Measurements from ENCODE around the gene MBD3.

The MBD3 gene

DNA sequence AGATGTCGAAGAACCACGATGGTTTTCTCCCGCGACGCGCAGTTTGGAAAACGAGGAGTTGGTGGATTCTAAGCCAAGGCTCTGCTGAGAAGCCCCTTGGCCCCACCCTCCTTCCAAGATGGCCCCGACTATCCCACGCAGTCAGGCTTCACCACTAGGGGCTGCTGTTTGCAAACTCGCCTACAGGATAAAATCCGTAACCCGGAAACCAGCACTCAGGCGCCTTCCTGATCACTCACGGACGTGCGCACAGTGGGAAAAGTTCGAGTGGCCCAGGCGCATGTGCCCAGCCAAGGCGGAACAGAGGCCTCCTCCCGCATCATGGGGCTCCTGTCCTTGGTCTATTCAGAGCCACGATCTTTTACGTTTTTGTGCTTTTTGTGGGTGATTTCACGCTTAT lies 31.8 kb upstream of the MBD3 start:
- Mint-ChIP-seq H3K36me3 (peaks cover 4% of the 10 kb centered on the region), H3K4me1 (no peaks in the 10 kb centered on the region), H3K27ac (no peak overlapping the region), H3K9me3 (no peaks in the 10 kb centered on the region), H3K4me3 (no peak overlapping the region), H3K27me3 (no peaks in the 10 kb centered on the region)

GRCh38 chr19:1622541-1622940 lies 29.9 kb upstream of the MBD3 start:
- no peaks in the 10 kb centered on the region for H3K27me3 Mint-ChIP-seq
- peaks cover 8% of the 10 kb centered on the region for H3K4me1 Mint-ChIP-seq
- H3K9me3 Mint-ChIP-seq = no peaks in the 10 kb centered on the region
- H3K27ac Mint-ChIP-seq = peak overlapping the region; percentile 59
- H3K36me3 Mint-ChIP-seq = peaks cover 4% of the 10 kb centered on the region
- no peak overlapping the region for H3K4me3 Mint-ChIP-seq

GRCh38 chr19:1622007-1622406 lies 29.3 kb upstream of the MBD3 start:
- Mint-ChIP-seq H3K4me1 (peaks cover 13% of the 10 kb centered on the region), H3K27me3 (no peaks in the 10 kb centered on the region), H3K9me3 (no peaks in the 10 kb centered on the region), H3K4me3 (no peak overlapping the region), H3K27ac (no peak overlapping the region), H3K36me3 (peaks cover 4% of the 10 kb centered on the region)

DNA sequence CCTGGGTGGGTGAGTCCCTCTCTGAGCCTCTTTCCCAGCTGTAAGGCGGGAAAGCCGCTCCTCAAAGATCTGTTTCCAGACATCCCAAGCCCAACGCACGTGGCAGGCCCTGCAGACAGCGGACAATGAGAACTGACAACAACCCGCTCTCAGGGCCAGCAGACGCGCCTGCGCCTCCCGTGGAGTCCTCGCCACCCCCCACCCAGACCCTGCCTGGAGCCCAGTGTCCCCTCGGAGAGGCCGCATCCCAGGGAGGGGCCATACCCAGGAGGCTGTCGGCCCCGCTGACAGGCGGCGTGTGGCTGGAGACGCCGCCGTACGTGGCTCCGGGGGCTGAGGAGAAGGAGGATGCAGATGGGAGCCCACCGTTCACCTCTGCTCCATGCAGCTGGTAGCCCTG lies 28.9 kb upstream of the MBD3 start:
- Mint-ChIP-seq H3K27me3 (no peaks in the 10 kb centered on the region), H3K4me3 (no peak overlapping the region), H3K27ac (no peak overlapping the region), H3K4me1 (peaks cover 17% of the 10 kb centered on the region), H3K9me3 (no peaks in the 10 kb centered on the region), H3K36me3 (peaks cover 4% of the 10 kb centered on the region)

DNA sequence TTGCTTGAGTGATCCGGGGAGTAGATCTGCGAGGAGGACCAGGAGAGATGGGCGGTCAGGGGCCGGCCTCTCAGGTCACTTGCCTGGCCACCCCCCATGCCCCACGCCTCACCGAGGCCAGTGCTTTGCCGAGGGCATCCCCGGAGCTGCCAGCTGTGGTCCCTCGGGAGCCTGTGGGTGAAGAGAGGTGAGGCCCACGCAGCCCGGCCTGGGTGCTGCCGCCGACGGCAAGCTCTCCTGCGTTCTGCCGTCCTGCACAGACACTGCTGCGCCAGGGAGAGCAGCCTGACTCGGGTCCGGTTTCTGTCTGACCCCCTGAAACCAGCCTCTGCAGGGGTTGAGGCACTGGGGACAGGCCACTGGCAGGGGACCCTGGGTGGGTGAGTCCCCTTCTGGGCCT lies 28.4 kb upstream of the MBD3 start:
- H3K4me3 Mint-ChIP-seq = no peak overlapping the region
- H3K4me1 Mint-ChIP-seq = peaks cover 19% of the 10 kb centered on the region
- no peaks in the 10 kb centered on the region for H3K9me3 Mint-ChIP-seq
- H3K27ac Mint-ChIP-seq = no peak overlapping the region
- H3K36me3 Mint-ChIP-seq = peaks cover 4% of the 10 kb centered on the region
- H3K27me3 Mint-ChIP-seq = no peaks in the 10 kb centered on the region

DNA sequence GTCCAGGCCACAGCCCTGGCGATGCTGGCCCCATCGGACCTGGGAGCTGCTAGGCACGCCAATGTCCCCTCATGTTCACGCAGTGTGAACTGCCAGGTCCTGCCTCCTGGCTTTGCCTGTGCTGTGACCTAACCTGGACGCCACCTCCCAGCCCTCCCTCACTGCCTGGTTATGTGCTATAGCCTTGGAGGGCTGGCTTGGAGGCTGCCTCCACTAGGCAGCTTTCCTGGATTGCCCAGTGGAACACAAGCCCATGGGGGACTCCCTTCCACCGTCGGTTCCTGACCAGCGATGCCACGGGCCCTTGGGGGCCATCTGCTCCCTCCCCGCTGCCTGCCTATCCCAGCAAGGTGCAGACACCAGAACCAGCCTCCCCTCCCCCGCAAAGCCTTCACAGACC lies 27.8 kb upstream of the MBD3 start:
- H3K36me3 Mint-ChIP-seq = peaks cover 7% of the 10 kb centered on the region
- H3K4me1 Mint-ChIP-seq = peaks cover 19% of the 10 kb centered on the region
- no peaks in the 10 kb centered on the region for H3K27me3 Mint-ChIP-seq
- no peak overlapping the region for H3K27ac Mint-ChIP-seq
- H3K9me3 Mint-ChIP-seq = no peaks in the 10 kb centered on the region
- H3K4me3 Mint-ChIP-seq = no peak overlapping the region

DNA sequence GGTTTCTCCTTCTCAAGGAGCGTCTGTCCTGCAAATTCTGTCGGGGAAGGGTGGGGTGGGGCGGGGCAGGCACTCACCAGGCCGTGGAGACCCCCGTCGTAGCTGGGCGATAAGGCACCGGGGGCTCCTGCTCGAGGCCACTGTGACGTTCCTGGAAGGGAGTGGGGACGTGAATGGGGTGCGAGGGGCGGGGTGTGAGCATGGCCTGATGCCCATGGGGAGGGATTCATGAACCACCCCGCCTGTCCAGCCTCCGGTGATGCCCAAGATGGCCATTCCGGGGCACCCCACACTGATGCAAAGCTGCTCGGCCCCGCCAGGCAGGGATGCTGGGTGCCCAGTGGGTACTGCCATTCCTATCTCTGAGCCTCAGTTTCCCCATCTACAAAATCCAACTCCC lies 27.0 kb upstream of the MBD3 start:
- H3K36me3 Mint-ChIP-seq = peaks cover 10% of the 10 kb centered on the region
- no peaks in the 10 kb centered on the region for H3K27me3 Mint-ChIP-seq
- H3K9me3 Mint-ChIP-seq = no peaks in the 10 kb centered on the region
- H3K4me1 Mint-ChIP-seq = peaks cover 19% of the 10 kb centered on the region
- no peak overlapping the region for H3K4me3 Mint-ChIP-seq
- no peak overlapping the region for H3K27ac Mint-ChIP-seq

GRCh38 chr19:1619094-1619439 lies 26.4 kb upstream of the MBD3 start:
- no peak overlapping the region for H3K4me3 Mint-ChIP-seq
- no peaks in the 10 kb centered on the region for H3K9me3 Mint-ChIP-seq
- peaks cover 10% of the 10 kb centered on the region for H3K36me3 Mint-ChIP-seq
- H3K4me1 Mint-ChIP-seq = peaks cover 19% of the 10 kb centered on the region
- H3K27me3 Mint-ChIP-seq = no peaks in the 10 kb centered on the region
- H3K27ac Mint-ChIP-seq = no peak overlapping the region

GRCh38 chr19:1618157-1619093 lies 25.8 kb upstream of the MBD3 start:
- Mint-ChIP-seq H3K36me3 (peaks cover 10% of the 10 kb centered on the region), H3K27me3 (no peaks in the 10 kb centered on the region), H3K9me3 (no peaks in the 10 kb centered on the region), H3K27ac (no peak overlapping the region), H3K4me3 (no peak overlapping the region), H3K4me1 (peaks cover 19% of the 10 kb centered on the region)

- Mint-ChIP-seq H3K9me3 (no peaks in the 10 kb centered on the region), H3K36me3 (peaks cover 6% of the 10 kb centered on the region)
Observed at GRCh38 chr19:1616875-1617274, 24.2 kb upstream of the MBD3 start.

DNA sequence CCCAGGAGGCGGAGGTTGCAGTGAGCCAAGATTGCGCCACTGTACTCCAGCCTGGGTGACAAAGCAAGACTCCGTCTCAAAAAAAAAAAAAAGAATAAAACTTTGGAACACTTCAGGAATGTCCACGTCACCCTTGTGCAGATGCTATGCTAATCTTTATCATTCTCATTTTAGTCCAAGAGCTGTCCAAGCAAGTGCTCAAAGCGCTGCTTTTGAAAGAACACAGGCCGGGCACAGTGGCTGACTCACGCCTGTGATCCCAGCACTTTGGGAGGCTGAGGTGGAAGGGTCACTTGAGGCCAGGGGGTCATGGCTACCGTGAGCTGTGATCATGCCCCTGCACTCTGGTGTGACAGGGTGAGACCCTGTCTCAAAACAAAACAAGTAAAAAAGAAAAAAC lies 23.7 kb upstream of the MBD3 start:
- Mint-ChIP-seq H3K27me3 (no peaks in the 10 kb centered on the region), H3K27ac (peak overlapping the region; percentile 5), H3K4me1 (peaks cover 19% of the 10 kb centered on the region), H3K4me3 (no peak overlapping the region), H3K36me3 (peaks cover 6% of the 10 kb centered on the region), H3K9me3 (no peaks in the 10 kb centered on the region)

More at GRCh38 chr19:1616875-1617274, 24.2 kb upstream of the MBD3 start:
- H3K27me3 Mint-ChIP-seq = no peaks in the 10 kb centered on the region
- peaks cover 19% of the 10 kb centered on the region for H3K4me1 Mint-ChIP-seq
- peak overlapping the region; percentile 5 for H3K27ac Mint-ChIP-seq
- no peak overlapping the region for H3K4me3 Mint-ChIP-seq

DNA sequence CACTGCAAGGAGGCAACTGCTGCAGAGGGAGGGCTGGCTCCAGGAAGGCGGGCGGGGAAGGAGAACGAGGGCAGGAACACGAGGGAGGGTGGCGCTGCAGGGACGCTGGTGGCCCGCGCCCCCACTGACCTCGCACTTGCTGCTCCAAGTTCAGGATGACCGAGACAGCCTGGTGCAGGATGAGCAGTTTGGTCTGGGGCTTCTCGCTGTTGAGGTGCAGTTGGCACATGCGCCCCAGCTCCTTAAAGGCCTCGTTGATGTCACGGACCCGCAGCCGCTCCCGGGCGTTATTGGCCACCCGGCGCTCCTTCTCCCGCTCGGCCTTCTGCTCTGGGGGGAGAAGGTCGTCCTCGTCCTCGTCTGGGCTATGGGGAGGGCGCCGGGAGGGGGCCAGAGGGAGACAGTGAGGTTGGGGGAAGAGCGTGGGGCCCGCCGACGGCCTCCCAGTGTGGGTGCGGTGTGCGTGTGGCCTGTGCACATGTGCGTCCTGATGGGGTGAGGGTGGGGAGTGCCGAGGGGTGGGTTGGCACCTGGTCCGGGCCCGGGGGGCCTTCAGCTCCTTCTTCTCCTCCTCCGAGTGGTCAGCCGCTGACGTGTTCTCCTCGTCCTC lies 22.6 kb upstream of the MBD3 start:
- no peak overlapping the region for H3K4me3 Mint-ChIP-seq
- no peaks in the 10 kb centered on the region for H3K9me3 Mint-ChIP-seq
- no peaks in the 10 kb centered on the region for H3K27me3 Mint-ChIP-seq
- peaks cover 6% of the 10 kb centered on the region for H3K36me3 Mint-ChIP-seq
- peaks cover 29% of the 10 kb centered on the region for H3K4me1 Mint-ChIP-seq
- no peak overlapping the region for H3K27ac Mint-ChIP-seq

DNA sequence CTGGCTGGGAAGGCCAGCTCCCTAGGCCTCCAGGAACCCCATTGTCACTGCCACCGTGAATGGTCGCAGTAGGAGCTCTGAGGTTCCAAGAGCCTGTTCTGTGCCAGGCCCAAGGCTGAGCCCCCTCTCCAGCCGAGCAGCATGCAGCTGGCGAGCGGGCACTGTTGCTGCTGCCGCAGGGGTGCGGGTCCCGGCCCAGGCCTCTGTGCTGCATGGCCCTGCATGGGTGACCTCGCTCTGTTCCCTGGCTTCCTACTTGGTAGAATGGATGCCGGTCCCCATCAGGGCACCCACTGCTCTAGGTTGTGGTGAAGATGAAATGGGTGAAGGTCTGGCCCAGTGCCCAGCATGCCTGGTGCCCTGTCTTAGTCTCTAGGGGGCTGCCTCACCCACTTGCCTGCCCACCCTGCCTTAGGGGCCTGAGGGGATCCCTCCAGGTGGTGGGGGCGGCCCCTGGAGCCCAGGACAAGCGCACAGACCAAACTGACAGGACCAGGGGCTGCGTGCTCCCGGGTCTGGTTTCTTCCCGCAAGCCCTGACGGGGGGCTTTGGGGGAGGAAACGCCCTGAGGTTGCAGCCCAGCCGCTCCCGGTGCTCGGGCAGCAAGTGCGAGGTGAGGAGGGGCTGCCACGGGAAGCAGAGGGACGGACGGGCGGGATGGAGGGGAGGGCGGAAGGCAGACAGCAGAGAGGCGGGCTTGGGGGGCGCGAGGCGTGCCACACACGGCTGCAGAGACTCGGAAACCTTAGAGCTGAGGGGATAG lies 21.3 kb upstream of the MBD3 start:
- Mint-ChIP-seq H3K36me3 (peaks cover 6% of the 10 kb centered on the region), H3K27ac (peak overlapping the region; percentile 59)

GRCh38 chr19:1613146-1613545 lies 20.5 kb upstream of the MBD3 start:
- Mint-ChIP-seq H3K27ac (no peak overlapping the region), H3K4me1 (peaks cover 41% of the 10 kb centered on the region), H3K27me3 (no peaks in the 10 kb centered on the region), H3K4me3 (no peak overlapping the region), H3K36me3 (peaks cover 6% of the 10 kb centered on the region), H3K9me3 (no peaks in the 10 kb centered on the region)

More for the DNA sequence above, 21.3 kb upstream of the MBD3 start:
- H3K4me3 Mint-ChIP-seq = no peak overlapping the region
- H3K9me3 Mint-ChIP-seq = no peaks in the 10 kb centered on the region
- no peaks in the 10 kb centered on the region for H3K27me3 Mint-ChIP-seq
- peaks cover 39% of the 10 kb centered on the region for H3K4me1 Mint-ChIP-seq

GRCh38 chr19:1612114-1613086 lies 19.7 kb upstream of the MBD3 start:
- Mint-ChIP-seq H3K27me3 (no peaks in the 10 kb centered on the region), H3K4me1 (peaks cover 38% of the 10 kb centered on the region), H3K4me3 (no peak overlapping the region), H3K27ac (no peak overlapping the region), H3K9me3 (no peaks in the 10 kb centered on the region), H3K36me3 (peaks cover 6% of the 10 kb centered on the region)
